T-helper 1 cell (primary cell): ENCODE results near the gene MIPOL1.
A peak's percentile ranks its signal among the peaks of the same experiment; 100 is the strongest.
"Not testable (repeated sequence)": the region's sequence is repeated elsewhere in the genome, so short reads cannot be mapped to it uniquely, and the experiment has no call there.

Experiments
- DNase-seq, 5 donors: peaks; one replicate each; pipeline ENCODE4 v3.0.0-alpha.2; 2012 to 2020
- total RNA-seq, 4 donors: gene quantifications; one replicate each; lab custom pipeline; 2026; lab: John Stamatoyannopoulos, UW

The MIPOL1 gene, protein sequence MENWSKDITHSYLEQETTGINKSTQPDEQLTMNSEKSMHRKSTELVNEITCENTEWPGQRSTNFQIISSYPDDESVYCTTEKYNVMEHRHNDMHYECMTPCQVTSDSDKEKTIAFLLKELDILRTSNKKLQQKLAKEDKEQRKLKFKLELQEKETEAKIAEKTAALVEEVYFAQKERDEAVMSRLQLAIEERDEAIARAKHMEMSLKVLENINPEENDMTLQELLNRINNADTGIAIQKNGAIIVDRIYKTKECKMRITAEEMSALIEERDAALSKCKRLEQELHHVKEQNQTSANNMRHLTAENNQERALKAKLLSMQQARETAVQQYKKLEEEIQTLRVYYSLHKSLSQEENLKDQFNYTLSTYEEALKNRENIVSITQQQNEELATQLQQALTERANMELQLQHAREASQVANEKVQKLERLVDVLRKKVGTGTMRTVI
- total RNA-seq: 0 to 0.24 (median 0.08) reads per million in 4 donors

DNA sequence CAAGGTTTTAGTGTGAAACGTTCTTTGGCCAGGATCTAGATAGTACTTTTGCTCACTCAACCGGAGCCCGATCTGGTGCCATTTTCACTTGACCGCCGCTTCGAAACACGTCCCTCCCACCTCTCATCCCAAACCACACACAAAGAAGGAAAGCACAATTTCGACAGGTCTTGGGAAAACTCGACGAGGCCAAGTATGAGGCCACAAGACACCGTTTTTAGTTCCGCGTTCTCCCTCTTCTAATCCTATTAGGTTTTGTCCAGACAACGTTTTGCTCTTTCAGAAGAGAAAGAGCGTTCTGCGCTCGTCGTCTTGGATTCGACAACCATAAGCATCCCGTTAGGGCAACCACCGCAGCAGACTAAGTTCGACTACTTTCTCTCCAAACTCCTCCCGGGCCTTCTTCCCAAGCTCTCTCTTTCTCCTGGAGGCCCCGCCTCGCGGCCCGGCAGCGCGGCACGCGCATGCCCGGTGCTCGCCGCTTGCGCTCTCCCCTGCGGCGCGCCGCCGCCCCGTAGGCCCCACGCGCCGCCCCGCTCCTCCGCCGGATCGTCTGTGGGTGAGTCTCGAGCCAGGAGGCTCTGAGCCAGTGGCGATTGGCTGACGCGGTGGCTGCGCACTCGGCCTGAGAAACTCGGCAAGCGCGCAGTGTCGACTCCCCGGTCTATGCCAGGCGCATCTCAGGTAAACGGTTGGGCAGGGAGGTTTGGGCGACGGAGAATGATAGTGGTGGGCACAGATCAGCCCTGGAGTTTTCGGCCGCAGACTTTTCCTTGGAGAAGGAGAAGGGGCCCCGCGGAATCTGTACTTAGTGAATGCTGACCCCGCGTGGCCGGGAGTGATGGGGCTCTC is at the start of gene MIPOL1:
Gene MIPOL1, plus strand, starts transcription at position 517 of the 852 bp plus-strand sequence. CDS start 49,952 bp downstream, outside the sequence.
- DNase-seq: peak in 1 of 5 donors; percentile 13

DNA sequence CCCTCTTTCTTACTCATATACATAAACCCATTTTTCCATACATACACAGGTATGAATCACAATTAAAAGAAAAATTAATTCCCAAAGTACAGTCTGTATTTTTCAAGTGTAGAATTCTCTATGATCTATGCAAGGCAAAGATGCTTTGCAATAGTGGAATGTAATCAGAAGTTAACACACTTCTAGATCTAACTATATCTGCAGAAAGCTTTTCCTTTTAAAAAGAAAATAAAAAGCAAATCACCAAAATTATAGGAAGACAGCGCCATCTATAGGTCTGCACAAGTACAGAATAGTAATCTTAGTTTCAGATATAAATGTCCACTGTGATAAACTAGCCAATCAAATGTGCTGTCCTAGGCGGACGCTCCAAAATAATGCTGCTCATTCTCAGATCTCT is 47.3 kb upstream of the MIPOL1 start:
- peak in 1 of 5 donors; percentile 1 for DNase-seq

DNA sequence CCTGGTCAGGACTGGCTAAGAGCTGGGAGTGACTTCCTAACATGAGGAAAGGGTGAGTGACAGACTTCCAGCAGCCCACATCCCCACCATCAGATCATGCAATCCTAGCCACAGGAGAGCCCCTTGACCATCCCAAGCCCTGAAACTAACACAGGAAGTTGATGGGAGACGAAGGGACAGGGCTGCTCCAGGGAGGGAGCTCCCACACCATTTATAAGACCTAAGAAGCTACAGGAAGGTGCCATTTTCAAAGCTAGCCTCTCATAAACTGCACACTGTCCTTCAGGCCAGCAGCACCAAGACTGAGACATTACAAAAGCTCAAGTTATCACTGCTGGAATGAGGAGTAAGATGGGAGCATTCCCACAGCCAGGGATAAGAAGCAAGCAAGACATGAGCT is 44.7 kb upstream of the MIPOL1 start:
- no peak for DNase-seq

DNA sequence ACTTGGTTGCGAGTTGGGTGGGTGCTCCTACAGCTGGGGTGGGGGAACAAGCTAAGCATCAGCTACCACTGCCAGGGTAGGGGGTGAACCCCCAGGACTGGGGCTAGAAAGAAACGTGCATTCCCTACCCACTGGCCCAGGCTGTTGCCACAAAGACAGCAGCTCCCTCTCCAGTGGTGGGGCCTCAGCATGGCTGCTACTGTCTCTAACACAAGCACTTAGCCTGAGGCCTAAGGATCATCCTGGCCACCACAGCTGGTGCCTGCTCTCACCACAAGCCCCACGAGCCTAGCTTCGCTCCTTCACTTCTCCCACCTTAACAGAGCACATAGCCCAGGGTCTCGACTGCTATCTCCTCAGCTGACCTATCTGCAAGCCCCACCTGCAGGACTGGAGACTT is 44.3 kb upstream of the MIPOL1 start:
- no peak for DNase-seq

DNA sequence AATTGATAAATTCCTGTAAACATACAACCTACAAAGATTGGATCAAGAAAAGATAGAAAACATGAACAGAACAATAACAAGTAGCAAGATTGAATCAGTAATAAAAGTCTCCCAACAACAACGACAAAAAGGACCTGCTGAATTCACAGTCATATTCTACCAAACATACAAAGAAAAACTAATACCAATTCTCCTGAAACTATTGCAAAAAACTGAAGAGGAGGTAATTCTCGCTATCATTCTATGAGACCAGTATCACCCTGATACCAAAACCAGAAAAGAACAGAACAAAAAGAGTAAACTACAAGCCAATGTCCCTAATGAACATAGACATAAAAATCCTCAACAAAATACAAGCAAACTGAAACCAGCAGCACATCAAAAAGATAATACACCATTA is 39.8 kb upstream of the MIPOL1 start:
- no peak for DNase-seq

DNA sequence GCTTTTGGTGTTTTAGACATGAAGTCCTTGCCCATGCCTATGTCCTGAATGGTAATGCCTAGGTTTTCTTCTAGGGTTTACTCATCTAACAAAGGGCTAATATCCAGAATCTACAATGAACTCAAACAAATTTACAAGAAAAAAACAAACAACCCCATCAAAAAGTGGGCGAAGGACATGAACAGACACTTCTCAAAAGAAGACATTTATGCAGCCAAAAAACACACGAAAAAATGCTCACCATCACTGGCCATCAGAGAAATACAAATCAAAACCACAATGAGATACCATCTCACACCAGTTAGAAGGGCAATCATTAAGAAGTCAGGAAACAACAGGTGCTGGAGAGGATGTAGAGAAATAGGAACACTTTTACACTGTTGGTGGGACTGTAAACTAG is 35.4 kb upstream of the MIPOL1 start:
- DNase-seq: not testable (repeated sequence)

DNA sequence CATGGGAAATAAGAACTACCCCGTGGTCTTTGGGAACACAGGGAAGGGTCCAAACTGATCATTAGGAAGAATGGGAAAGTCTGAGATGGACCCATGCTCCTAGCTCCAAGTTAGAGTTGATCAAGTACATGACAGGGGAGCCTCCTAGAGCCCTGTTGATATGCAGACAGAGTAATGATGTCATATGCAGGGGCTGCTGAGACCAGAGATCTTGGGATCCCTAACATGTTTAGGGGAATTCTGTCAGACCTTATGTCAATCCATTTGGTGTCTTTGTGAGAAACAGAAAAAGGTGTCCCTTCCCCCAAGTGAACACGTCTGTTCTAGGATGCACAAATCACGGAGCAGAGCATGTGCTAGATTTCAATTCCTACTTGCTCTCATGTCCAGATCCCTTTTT is 31.9 kb upstream of the MIPOL1 start:
- no peak for DNase-seq

DNA sequence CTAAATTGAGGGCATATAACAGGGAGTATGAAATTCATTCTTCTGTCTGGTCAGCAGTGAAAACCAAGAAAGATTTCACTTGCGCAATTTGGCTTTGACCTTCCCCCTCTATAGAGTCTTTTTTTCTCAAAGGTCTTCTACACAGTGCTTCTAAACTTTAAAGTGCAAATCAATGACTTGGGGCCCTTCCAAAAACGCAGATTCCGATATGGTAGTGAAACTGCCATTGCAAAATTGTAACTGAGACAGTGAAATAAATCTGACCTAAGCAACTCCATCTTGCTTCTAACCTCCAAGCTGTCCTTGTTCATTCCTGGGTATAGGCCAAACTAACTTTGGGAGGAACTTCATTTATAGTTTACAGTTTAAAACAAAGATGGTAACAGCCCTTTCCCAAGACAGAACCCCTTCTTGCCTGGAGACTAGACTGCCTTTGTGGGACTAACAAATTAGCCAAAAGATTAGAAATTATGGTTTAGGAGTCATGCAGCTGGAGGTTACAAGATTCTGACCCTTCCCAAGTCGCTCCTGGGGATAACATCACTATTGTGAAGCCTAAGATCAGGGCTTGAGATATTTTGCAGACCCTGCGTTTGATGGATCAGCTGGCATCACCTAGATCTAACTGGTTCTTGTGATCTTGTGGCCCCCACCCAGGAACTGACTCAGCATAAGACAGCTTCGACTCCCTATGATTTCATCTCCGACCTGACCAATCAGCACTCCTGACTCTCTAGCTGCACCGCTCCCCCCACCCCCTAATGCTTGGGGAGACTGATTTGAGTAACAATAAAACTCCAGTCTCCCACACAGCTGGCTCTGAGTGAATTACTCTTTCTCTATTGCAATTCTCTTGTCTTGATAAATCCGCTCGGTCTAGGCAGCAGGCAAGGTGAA is 30.3 kb upstream of the MIPOL1 start:
- no peak for DNase-seq

DNA sequence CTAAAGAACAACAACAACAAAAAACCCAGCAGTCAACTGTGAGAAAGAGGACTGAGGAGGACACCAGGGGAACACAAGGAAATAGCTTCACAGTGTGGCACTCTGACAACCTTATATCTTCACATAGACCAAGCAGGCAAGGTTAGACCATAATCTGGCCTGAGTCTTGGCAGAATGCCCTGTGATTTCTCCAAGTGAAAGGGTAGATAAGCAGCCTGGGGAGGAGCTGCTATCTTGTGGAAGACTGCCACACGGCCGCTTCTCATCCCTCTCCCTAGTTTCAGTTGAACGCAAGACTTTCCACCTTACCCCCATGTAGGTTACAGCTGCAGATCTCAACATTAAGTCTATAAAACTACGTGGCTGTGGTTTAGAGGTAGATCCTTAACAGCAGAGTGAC is 29.0 kb upstream of the MIPOL1 start:
- DNase-seq: no peak

DNA sequence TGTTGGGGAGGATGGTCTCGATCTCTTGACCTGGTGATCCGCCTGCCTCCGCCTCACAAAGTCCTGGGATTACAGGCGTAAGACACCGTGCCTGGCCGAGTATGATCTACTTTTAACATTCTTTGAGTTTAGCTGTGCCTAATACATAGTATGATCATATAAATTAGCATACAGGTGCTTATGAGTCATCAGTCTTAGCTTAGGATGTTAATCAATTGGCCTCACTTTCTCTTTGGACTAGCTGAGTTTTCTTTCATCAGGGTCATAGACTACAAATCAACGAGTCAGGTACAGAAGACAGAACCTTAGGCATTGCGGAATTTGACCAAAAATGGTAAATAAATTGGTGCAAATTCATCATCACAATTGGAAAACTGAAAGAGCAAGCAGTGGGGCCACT is 27.5 kb upstream of the MIPOL1 start:
- no peak for DNase-seq

DNA sequence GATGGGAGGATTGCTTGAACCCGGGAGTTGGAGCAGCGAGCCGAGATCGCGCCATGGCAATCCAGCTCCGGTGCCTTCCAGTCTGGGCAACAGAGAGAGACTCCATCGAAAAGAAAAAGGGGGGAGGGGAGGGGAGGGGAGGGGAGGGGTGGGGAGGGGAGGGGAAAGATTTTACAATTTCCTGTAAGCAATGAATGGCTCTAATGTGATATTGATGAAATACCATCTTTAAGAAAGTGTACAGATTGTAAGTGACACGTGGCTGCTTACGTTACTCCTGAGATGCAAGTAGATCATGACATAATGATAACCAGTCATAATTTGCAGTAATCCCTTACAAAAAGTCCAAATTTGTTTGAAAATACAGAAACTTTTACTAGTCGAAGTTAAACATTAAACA is 26.7 kb upstream of the MIPOL1 start:
- no peak for DNase-seq

DNA sequence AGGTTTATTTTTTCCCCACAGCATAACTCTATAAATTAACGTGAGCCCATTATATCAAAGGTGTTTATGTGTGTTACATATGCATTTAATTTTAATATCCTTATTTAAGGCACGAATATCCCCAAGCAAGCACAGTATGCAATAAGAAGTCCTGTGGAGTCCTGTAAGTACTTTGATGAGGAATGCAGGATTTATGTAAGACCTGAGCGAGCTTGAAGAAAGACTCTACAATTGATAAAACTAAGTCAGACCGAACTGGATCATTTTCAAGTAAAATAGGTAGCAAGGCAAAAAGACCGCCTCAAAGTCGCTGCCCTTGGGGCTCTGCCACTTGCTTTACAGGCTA is 26.1 kb upstream of the MIPOL1 start:
- no peak for DNase-seq

DNA sequence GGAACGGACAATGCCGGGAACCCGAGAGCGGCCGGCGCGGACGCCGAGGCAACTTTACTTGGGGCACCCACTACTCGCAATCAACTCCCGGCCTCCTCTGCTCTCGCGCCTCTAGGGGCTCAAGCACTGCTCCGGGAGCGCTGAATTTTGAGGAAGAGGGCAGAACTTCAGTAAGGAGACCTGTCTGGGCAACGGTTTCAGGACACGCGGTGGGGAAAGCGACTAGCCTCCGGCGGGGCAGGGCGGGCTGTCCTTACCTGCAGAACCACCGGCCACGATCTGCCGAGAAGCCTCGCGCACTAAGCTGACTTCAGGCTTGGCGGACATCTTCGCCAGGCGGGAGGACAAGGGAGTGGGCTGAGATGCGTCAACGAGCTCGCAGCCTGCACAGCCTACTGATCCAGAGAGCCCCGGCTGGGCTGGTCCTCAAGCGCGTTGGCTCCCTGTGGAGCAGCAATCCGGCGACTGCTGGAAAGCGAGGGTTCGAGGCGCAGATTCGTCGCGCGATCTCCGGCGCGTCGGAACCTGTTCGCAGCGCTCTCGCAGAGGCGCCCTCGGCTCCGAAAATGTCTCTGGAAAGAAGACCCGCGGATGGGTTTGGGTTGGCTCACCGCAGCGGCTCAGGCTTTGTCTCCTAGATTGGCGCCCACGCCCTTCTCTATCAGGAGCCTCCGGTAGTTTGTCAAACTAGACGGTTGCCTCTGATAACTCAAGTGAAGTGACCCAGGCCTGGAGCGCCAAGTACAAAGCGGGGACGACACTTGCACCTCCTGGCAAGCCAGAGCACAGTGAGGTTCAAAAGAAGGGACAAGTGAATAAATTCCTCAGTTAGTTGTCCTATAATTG is 25.5 kb upstream of the MIPOL1 start, which contains the start of gene SLC25A21:
Gene SLC25A21, minus strand, starts transcription at position 583 of the 846 bp plus-strand sequence.
- peak in 1 of 5 donors; percentile 1 for DNase-seq

DNA sequence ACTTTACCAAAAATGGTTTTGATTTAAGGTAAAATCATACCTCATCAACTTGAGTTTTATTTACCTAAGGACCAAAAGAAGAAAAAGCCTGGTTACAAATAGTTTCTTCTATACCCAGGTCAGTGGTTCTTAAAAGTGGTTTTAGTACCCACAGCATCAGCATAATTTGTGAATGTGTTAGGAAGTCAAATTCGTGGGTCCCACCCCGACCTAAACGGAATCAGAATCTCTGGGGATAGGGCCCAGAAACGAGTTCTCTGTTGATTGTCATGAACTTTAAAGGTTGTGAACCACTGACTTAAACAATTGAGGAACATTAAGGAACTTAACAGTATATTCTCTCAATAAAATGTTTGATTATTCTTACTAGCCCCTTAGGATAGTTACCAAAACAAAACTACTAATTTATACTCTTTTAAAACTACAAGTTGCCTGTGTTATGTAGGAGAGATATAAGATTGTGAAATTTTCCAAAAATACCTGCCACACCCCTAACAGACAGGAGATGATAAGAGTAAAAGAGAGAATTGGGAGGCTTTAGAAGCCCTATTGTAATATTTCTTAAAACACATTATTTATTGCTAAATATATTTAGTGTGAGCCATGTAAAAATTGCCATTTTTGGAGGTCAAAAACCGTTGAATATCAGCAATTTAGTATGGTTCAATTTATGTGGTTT is 24.7 kb upstream of the MIPOL1 start:
- no peak for DNase-seq

DNA sequence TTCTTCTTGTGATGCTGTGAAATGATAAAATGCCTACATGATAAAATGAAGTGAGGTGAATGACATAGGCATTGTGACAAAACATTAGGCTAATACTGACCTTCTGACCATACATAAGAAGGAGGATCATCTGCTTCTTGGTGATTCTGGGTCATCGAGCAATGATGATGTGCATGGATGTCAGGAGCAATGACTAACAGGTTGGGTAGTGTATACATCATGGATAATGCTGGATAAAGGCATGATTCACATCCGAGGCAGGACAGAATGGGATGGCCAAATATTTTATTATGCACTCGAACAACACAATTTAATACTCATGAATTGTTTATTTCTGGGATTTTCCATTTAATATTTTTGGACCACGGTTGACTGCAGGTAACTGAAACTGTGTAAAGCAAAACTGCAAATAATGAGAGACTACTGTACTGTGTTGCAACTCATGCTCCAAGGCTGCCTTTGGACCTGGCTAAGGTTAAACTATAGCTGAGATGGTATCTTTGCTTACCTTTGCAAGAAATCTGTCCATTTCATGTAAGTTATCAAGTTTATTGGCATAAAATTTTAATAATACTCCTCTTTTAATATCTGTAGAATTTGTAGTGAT is 17.7 kb upstream of the MIPOL1 start:
- DNase-seq: no peak

DNA sequence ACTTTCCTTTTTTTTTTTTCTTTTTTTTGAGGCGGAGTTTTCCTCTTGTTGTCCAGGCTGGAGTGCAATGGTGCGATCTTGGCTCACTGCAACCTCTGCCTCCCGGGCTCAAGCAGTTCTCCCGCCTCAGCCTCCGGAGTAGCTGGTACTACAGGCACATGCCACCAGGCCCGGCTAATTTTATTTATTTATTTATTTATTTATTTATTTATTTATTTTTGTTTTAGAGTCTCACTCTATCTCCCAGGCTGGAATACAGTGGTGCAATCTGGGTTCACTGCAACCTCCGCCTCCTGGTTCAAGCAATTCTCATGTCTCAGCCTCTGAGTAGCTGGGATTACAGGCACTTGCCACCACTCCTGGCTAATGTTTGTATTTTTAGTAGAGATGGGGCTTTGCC is 16.9 kb upstream of the MIPOL1 start:
- DNase-seq: not testable (repeated sequence)

DNA sequence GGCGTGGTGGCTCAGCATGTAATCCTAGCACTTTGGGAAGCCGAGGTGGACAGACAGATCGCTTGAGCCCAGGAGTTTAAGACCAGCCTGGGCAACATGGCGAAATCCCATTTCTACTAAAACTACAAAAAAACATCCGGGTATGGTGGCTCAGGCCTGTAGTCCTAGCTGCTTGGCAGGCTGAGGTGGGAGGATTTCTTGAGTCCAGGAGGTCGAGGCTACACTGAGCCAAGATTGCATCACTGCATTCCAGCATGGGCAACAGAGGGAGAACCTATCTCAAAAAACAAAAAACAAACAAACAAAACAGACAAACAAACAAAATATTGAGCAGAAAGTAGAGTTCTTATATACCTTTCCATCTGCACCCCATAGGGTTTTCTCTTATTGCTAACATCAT is 16.3 kb upstream of the MIPOL1 start:
- no peak for DNase-seq

DNA sequence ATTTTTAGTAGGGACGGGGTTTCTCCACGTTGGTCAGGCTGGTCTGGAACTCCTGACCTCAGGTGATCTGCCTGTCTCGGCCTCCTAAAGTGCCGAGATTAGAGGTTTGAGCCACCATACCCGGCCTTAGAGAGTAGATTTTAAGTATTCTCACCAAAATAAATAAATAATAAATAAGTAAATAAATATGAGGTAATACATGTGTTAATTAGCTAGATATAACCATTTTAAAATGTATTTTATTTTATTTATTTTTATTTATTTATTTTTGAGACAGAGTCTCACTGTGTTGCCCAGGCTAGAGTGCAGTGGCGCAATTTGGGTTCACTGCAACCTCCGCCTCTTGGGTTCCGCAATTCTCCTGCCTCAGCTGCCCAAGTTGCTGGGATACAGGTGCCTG is 13.2 kb upstream of the MIPOL1 start:
- not testable (repeated sequence) for DNase-seq

DNA sequence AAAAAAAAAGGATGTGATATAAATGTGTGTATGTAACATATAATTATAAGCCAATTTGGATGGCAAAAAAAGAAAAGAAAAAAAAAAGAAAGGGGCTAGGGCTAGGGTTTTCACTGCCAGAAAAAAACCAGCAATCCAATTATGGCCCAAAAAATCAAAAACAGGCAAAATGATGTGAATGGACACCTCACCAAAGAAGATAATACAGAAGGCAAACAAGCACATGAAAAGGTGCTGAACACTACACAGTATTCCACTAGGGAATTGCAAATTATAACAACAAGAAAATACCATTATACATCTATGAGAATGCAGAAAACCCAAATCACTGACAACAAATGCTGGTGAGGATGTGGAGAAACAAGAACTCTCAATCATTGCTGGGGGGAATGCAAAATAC is 12.1 kb upstream of the MIPOL1 start:
- no peak for DNase-seq

DNA sequence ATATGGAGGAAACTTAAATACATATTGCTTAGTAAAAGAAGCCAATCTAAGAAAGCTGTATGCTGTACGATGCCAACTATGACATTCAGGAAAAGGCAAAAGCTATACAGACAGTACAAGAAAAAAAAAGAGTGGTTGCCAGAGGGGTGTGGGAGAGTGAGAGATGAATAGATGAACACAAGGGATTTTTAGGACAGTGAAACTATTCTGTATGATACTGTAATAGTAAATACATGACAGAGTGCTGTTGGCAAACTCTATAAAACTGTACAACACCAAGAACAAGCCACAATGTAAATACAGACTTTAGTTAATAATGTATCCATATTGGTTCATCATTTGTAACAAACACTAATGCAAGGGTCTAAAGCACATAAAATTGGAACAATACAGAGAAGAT is 10.9 kb upstream of the MIPOL1 start:
- DNase-seq: no peak

DNA sequence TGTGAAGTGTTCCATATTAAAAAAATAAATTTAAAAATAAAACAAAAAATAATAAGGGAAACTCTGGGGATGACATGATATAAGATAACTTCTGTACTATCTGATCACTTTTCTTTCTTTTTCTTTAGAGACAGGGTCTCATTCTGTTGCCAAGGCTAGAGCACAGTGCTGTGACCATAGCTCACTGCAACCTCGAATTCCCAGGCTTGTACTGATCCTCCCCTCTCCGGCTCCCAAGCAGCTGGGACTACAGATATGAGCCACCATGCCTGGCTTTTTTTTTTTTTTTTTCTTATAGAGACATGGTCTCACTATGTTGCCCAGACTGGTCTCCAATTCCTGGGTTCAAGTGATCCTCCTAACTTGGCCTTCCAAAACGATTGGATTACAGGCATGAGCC is 10.4 kb upstream of the MIPOL1 start:
- DNase-seq: no peak
